Adrenal gland (tissue), 5 donors: ENCODE data around the gene POPDC2.

Source experiments
- POLR2A ChIP-seq, 2 donors: fragments of 450-650 bp; IDR thresholded peaks; one replicate each; pipeline ENCODE4 v1.6.1; 2017; ENCODE audit warnings: antibody characterized with exemption in 2 of 2, mild to moderate bottlenecking in 2 of 2, moderate library complexity in 1 of 2
- TF ChIP-seq, protein P1 (sequence below), 6 experiments: fragments of 450-650 bp in 4 of 6; fragments of 200-600 bp in 2 of 6; sonication (generic) in 1 of 6; IDR thresholded peaks; 1 replicate in 5 of 6; 2 replicates in 1 of 6; pipeline versions ENCODE4 v1.5.1 to v1.8.0; 2016 to 2021; ENCODE audit warnings: antibody characterized with exemption in 6 of 6, mild to moderate bottlenecking in 2 of 6, moderate library complexity in 1 of 6
- donor health status: DM: no; HTN: no; CAD: no.

DNA sequence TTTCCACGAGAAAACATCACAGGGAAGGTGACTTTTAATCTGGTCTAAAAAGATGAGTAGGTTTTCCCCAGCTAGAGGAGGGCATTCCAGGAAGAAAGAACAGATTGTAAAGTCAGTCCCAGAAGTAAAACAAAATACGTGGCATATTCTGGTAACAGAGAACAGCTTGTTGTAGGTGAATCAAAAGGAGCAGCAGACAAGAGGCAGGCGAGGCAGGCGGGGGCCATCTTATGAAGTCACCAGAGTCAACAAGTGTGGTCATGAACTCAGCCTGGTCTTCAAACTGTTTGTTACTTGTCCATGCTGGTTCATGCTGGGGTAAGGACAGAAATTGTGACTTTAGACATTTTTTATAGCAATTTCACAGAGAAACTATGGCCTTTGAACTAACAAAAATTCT, 4.0 kb upstream of the POPDC2 start:
- TF ChIP-seq, protein P1, sequence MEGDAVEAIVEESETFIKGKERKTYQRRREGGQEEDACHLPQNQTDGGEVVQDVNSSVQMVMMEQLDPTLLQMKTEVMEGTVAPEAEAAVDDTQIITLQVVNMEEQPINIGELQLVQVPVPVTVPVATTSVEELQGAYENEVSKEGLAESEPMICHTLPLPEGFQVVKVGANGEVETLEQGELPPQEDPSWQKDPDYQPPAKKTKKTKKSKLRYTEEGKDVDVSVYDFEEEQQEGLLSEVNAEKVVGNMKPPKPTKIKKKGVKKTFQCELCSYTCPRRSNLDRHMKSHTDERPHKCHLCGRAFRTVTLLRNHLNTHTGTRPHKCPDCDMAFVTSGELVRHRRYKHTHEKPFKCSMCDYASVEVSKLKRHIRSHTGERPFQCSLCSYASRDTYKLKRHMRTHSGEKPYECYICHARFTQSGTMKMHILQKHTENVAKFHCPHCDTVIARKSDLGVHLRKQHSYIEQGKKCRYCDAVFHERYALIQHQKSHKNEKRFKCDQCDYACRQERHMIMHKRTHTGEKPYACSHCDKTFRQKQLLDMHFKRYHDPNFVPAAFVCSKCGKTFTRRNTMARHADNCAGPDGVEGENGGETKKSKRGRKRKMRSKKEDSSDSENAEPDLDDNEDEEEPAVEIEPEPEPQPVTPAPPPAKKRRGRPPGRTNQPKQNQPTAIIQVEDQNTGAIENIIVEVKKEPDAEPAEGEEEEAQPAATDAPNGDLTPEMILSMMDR (IDR thresholded peaks at IDR 0.05) = no peak
- no peak for TF ChIP-seq POLR2A (IDR thresholded peaks at IDR 0.05)
